ENCODE measurements around the gene RANBP9. TPM values are rescaled to one million over a fixed set of nuclear protein-coding genes. Genes with fewer than 3 reads are reported as not detected.

RANBP9 gene
- total and polyA plus RNA-seq, 2 of the 13 experiments (the other 11 are each of a cell fraction or from before 2014, with no cell fraction given) = 26.6 to 30.6 TPM

- peak; percentile 16; the same call in 1 of the 2 replicates for TF ChIP-seq JUNB (CRISPR knock-in tag; IDR thresholded peaks at IDR 0.05; ENCODE audit: borderline replicate concordance)
- TF ChIP-seq ZNF275 (CRISPR knock-in tag; IDR thresholded peaks at IDR 0.05; ENCODE audit: borderline replicate concordance) = peak; percentile 73; the same call in 1 of the 2 replicates
- peak; percentile 49; the same call in 1 of the 2 replicates for TF ChIP-seq BORCS8-MEF2B (CRISPR knock-in tag; IDR thresholded peaks at IDR 0.05)
- TF ChIP-seq HBP1 (CRISPR knock-in tag; IDR thresholded peaks at IDR 0.05; ENCODE audit: low read depth) = peak; percentile 69; the same call in 1 of the 2 replicates
- TF ChIP-seq TBX3 (IDR thresholded peaks at IDR 0.05; ENCODE audit: borderline replicate concordance) = peak; percentile 96
- no peak for TF ChIP-seq GPBP1L1 (CRISPR knock-in tag; IDR thresholded peaks at IDR 0.05)
- TF ChIP-seq ZNF280B (CRISPR knock-in tag; IDR thresholded peaks at IDR 0.05; ENCODE audit: borderline replicate concordance) = no peak
- no peak for TF ChIP-seq PAX8 (CRISPR knock-in tag; IDR thresholded peaks at IDR 0.05; ENCODE audit: borderline replicate concordance)
- TF ChIP-seq ZNF556 (CRISPR knock-in tag; IDR thresholded peaks at IDR 0.05; ENCODE audit: borderline replicate concordance) = peak; percentile 59; the same call in 1 of the 2 replicates
- 0 out of 2 replicates have a peak, but pooled peaks have one; percentile 38 for TF ChIP-seq ZBTB39 (CRISPR knock-in tag; IDR thresholded peaks at IDR 0.05)
- no peak for TF ChIP-seq ZNF17 (CRISPR knock-in tag; IDR thresholded peaks at IDR 0.05)
- TF ChIP-seq CHD2 (IDR thresholded peaks at IDR 0.05; ENCODE audit: low read depth, low read length) = 0 out of 2 replicates have a peak, but pooled peaks have one; percentile 14
- TF ChIP-seq CREM (IDR thresholded peaks at IDR 0.05) = peak; percentile 97
- no peak for TF ChIP-seq CREM (CRISPR knock-in tag; IDR thresholded peaks at IDR 0.05)
- TF ChIP-seq ZNF263 (CRISPR knock-in tag; IDR thresholded peaks at IDR 0.05) = peak; percentile 49; the same call in 1 of the 2 replicates
- TF ChIP-seq NCOR1 (IDR thresholded peaks at IDR 0.05; ENCODE audit: borderline replicate concordance, low read length) = peak; percentile 99
- no peak for TF ChIP-seq ZFYVE20 (CRISPR knock-in tag; IDR thresholded peaks at IDR 0.05; ENCODE audit: borderline replicate concordance, low read depth)
- peak; percentile 99 for TF ChIP-seq GATAD2A (CRISPR knock-in tag; IDR thresholded peaks at IDR 0.05)
- peak; percentile 59; the same call in 1 of the 2 replicates for TF ChIP-seq ZSCAN25 (CRISPR knock-in tag; IDR thresholded peaks at IDR 0.05)
- TF ChIP-seq ZFP90 (CRISPR knock-in tag; IDR thresholded peaks at IDR 0.05; ENCODE audit: borderline replicate concordance) = 0 out of 2 replicates have a peak, but pooled peaks have one; percentile 71
- TF ChIP-seq PRPF4 (IDR thresholded peaks at IDR 0.05; ENCODE audit: low read depth, low read length, poor library complexity, severe bottlenecking) = no peak
Measured at GRCh38 chr6:13604546-13605416, 106.9 kb downstream of the RANBP9 start (continued).
